ENCODE results near the gene TNC.

- TF ChIP-seq CTCF (IDR thresholded peaks at IDR 0.05; ENCODE audit: insufficient read depth, low read length, poor library complexity, severe bottlenecking) (no peak), EZH2phosphoT487 (conservative IDR thresholded peaks at IDR 0.05; ENCODE audit: low read length) (no peak)
Observed at GRCh38 chr9:115104908-115105307, 13.0 kb downstream of the TNC start.

Measured in SU-DHL-6 (cell line).